Measurements from ENCODE around the gene A4GALT. TPM values are rescaled to one million over a fixed set of nuclear protein-coding genes. Genes with fewer than 3 reads are reported as not detected.
A peak's percentile ranks its signal among the peaks of the same experiment; 100 is the strongest.

A4GALT gene
- total RNA-seq, 1 donor from 2014 or later = 32.8 TPM

DNA sequence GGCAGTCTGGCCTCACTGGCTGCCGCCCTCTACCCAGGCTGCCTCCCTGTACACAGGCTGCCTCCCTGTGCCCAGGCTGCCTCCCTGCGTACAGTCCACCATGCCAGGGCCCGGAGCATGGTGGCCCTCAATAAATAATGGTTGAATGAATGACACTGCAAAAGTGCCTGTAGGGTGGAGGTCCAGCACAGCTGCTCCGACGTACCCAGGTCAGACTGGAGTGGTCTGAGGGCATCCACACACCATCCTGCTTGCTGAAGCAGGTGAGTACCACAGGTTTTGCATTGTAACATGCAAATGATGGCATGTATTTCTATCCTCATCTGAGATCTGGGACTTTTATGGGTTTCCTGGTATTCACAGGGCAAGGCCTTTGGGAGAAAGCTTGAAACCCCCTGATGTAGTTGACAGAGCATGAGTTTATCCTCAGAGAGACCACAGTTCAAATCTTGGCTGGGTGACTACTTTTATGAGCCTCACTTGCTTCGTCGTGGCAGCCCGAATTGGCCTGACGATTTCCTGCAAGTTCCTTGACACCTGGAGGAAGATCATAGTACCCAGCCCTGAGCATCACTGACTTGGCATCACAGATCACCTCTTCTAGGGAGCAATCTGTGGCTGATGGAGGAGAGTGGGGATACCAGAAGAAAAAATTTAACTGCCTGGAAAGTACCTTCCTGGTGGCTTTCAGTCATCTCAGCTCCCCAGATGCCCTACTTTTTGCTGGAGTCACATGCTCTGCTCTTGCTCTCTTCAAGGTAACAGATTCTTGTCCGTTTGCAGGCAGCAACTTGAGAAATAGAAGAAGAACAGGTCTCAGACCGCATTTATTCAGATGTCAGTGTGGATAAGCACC lies 55.5 kb downstream of the A4GALT start:
- Mint-ChIP-seq H3K9me3 (ENCODE audit: unreplicated experiment) (no peaks in the 10 kb centered on the region), H3K36me3 (ENCODE audit: unreplicated experiment) (no peaks in the 10 kb centered on the region), H3K4me3 (ENCODE audit: unreplicated experiment) (no peak overlapping the region), H3K27ac (ENCODE audit: unreplicated experiment) (no peak overlapping the region), H3K4me1 (ENCODE audit: unreplicated experiment) (peaks cover 5% of the 10 kb centered on the region), H3K27me3 (ENCODE audit: unreplicated experiment) (no peaks in the 10 kb centered on the region)
- DNase-seq (ENCODE audit: extremely low spot score, unreplicated experiment) = no peak
- TF ChIP-seq, protein P1, sequence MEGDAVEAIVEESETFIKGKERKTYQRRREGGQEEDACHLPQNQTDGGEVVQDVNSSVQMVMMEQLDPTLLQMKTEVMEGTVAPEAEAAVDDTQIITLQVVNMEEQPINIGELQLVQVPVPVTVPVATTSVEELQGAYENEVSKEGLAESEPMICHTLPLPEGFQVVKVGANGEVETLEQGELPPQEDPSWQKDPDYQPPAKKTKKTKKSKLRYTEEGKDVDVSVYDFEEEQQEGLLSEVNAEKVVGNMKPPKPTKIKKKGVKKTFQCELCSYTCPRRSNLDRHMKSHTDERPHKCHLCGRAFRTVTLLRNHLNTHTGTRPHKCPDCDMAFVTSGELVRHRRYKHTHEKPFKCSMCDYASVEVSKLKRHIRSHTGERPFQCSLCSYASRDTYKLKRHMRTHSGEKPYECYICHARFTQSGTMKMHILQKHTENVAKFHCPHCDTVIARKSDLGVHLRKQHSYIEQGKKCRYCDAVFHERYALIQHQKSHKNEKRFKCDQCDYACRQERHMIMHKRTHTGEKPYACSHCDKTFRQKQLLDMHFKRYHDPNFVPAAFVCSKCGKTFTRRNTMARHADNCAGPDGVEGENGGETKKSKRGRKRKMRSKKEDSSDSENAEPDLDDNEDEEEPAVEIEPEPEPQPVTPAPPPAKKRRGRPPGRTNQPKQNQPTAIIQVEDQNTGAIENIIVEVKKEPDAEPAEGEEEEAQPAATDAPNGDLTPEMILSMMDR (IDR thresholded peaks at IDR 0.05) = no peak

DNA sequence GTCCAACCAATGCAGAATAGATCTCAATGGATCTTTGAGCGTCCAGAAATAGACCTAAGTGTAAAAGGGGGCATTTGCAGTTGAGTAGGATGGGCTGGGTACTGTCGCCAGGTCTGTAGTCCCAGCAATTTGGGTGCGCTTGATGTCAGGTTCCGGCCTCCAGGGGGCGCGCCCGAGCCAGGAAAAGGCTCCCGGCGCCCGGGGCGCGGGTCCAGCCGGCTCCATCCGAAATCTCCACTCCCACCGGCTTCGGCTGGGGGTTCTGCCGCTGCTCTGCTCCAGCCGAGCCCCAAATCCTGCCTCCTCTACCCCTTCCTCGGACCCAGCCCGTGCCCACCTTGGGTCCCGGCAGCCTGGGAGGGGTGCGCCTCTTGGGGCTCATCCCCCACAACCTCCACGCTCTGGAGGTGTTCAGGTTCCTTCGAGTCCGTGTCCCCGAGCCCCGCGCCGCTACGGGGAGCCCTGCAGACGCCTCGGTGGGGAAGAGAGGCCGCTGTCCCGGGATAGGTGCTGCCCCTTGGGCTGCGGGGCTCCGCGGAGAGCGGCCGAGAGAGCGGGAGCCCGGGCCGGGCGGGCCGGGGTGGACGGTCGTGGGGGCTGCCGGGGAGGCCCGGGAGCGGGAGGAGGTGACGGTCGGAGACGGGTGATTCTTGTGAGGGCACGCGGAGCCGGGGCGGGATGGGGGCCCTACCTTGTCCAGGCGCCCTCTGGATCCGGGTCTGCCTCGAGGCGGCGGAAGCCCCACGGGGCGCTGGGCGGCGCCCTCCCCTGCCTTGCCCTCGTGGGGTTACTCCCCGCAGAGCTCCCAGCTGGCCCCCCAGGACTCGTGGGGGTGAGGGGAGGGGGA lies 58.5 kb downstream of the A4GALT start:
- TF ChIP-seq, protein P1 (IDR thresholded peaks at IDR 0.05) = peak; percentile 91
- peaks cover 8% of the 10 kb centered on the region for H3K4me1 Mint-ChIP-seq (ENCODE audit: unreplicated experiment)
- peak; percentile 95 for DNase-seq (ENCODE audit: extremely low spot score, unreplicated experiment)
- H3K36me3 Mint-ChIP-seq (ENCODE audit: unreplicated experiment) = no peaks in the 10 kb centered on the region
- H3K27ac Mint-ChIP-seq (ENCODE audit: unreplicated experiment) = no peak overlapping the region
- peak overlapping the region; percentile 62 for H3K4me3 Mint-ChIP-seq (ENCODE audit: unreplicated experiment)
- H3K9me3 Mint-ChIP-seq (ENCODE audit: unreplicated experiment) = no peaks in the 10 kb centered on the region
- H3K27me3 Mint-ChIP-seq (ENCODE audit: unreplicated experiment) = no peaks in the 10 kb centered on the region

DNA sequence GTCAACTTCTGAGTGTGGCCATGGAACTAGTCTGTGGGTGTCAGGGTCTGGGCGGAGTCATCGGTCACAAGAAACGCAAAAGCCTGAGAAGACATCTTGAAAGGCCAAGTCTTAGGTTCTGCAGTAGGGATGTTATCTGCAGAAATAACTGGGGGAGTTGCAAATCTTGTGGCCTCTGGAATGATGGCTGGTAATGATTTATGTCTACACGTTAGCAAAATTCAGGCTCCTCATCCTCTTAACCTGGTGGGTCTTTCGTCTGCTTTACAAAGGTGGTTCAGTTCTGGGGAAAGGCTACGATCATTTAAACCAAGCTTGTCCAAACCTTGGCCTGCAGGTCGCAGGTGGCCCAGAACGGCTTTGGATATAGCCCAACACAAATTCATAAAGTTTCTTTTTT lies 64.1 kb downstream of the A4GALT start:
- no peaks in the 10 kb centered on the region for H3K9me3 Mint-ChIP-seq (ENCODE audit: unreplicated experiment)
- H3K4me3 Mint-ChIP-seq (ENCODE audit: unreplicated experiment) = no peak overlapping the region

DNA sequence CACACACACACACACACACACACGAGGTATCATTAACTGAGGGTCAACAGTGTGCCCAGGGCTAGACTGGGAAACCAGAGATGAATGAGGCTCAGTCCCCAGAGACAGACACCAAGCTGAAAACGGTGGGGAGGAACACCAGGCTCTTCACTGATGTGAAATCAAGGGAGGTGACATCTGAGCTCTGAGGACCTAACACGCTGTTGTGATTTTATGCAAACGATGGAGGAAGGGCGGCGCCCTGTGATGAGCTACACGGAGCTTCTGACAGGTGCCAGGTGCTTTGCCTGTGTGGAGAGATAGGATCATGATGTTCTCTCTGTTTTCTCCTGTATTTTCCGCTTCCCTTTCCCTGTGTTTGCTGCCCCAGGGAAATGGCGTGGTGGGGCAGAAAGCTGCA lies 65.0 kb downstream of the A4GALT start:
- no peak overlapping the region for H3K4me3 Mint-ChIP-seq (ENCODE audit: unreplicated experiment)
- DNase-seq (ENCODE audit: extremely low spot score, unreplicated experiment) = no peak
- H3K36me3 Mint-ChIP-seq (ENCODE audit: unreplicated experiment) = no peaks in the 10 kb centered on the region
- H3K4me1 Mint-ChIP-seq (ENCODE audit: unreplicated experiment) = peaks cover 7% of the 10 kb centered on the region
- TF ChIP-seq, protein P1 (IDR thresholded peaks at IDR 0.05) = no peak
- no peaks in the 10 kb centered on the region for H3K9me3 Mint-ChIP-seq (ENCODE audit: unreplicated experiment)
- H3K27me3 Mint-ChIP-seq (ENCODE audit: unreplicated experiment) = no peaks in the 10 kb centered on the region
- H3K27ac Mint-ChIP-seq (ENCODE audit: unreplicated experiment) = no peak overlapping the region

More for the DNA sequence above, 64.1 kb downstream of the A4GALT start:
- TF ChIP-seq, protein P1 (IDR thresholded peaks at IDR 0.05) = no peak
- Mint-ChIP-seq H3K36me3 (ENCODE audit: unreplicated experiment) (no peaks in the 10 kb centered on the region), H3K4me1 (ENCODE audit: unreplicated experiment) (peaks cover 7% of the 10 kb centered on the region), H3K27ac (ENCODE audit: unreplicated experiment) (no peak overlapping the region), H3K27me3 (ENCODE audit: unreplicated experiment) (no peaks in the 10 kb centered on the region)
- no peak for DNase-seq (ENCODE audit: extremely low spot score, unreplicated experiment)

Data from osteocyte (in vitro differentiated cells).